Parathyroid adenoma (tissue), 2 donors: Measurements from ENCODE around the gene PI4KA.
"Not testable (repeated sequence)": the region's sequence is repeated elsewhere in the genome, so short reads cannot be mapped to it uniquely, and the experiment has no call there.

Source experiments
- H2AFZ ChIP-seq: fragments of 300-600 bp; sonication (generic); one replicate; pipeline ENCODE4 v1.7.0; 2017; ENCODE audit warnings: antibody characterized with exemption, mild to moderate bottlenecking
- H3K27ac ChIP-seq: fragments of 300-600 bp; sonication (generic); one replicate; pipeline ENCODE4 v1.7.0; 2017
- H3K27me3 ChIP-seq: fragments of 300-600 bp; sonication (generic); one replicate; pipeline ENCODE4 v1.7.0; 2017; ENCODE audit warnings: low read length; ENCODE audit not compliant: control insufficient read depth, insufficient read depth
- H3K36me3 ChIP-seq: fragments of 300-600 bp; sonication (generic); one replicate; pipeline ENCODE4 v1.7.0; 2017; ENCODE audit warnings: low read length; ENCODE audit not compliant: control insufficient read depth, insufficient read depth
- H3K4me1 ChIP-seq: fragments of 300-600 bp; sonication (generic); one replicate; pipeline ENCODE4 v1.7.0; 2017; ENCODE audit warnings: control low read depth
- H3K4me2 ChIP-seq: fragments of 300-600 bp; sonication (generic); one replicate; pipeline ENCODE4 v1.7.0; 2017; ENCODE audit warnings: low read length
- H3K4me3 ChIP-seq: fragments of 300-600 bp; sonication (generic); one replicate; pipeline ENCODE4 v1.7.0; 2017; ENCODE audit warnings: low read depth, low read length
- H3K79me2 ChIP-seq: fragments of 300-600 bp; sonication (generic); one replicate; pipeline ENCODE4 v1.7.0; 2017; ENCODE audit warnings: control low read depth
- H3K9ac ChIP-seq: fragments of 300-600 bp; sonication (generic); one replicate; pipeline ENCODE4 v1.7.0; 2017; ENCODE audit warnings: mild to moderate bottlenecking
- H3K9me3 ChIP-seq: fragments of 300-600 bp; sonication (generic); one replicate; pipeline ENCODE4 v1.7.0; 2017; ENCODE audit warnings: low read length; ENCODE audit not compliant: control insufficient read depth
- TF ChIP-seq, protein P1 (sequence below): fragments of 300-600 bp; sonication (generic); IDR thresholded peaks from one replicate; pipeline ENCODE4 v1.7.0; 2017; ENCODE audit warnings: antibody characterized with exemption, mild to moderate bottlenecking
- donor health status: primary hyperparathyroidism.

The PI4KA gene

DNA sequence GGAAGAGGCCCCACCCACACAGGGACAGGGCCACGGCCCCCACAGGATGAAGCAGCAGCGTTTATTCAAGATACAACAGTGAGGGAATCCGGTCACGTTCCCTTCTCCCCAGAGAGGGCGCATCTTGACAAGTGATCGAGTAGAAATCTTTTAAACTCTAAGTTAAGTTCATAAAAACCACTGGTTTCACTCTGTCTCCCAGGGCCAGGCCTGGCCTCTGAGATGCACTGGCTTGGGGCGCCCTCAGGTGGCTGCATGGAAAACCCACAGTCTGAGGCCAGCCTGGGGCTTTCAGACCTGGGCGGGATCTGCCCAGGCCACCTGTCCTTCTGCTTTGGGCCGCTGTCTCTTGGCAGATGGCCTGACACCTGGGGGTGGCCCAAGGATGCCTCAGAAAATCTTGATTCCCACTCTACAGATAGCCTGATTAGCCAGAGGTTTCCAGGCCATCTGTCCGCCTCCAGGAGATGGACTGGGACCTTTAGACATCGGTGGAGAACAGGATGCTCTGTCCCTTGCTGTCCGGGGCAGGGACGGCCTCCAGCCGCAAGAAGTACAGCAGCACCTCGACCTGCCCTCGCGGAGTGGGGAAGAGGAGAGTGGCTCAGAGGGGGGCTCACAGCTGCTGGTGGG is 161.0 kb downstream of the PI4KA start:
- TF ChIP-seq, protein P1, sequence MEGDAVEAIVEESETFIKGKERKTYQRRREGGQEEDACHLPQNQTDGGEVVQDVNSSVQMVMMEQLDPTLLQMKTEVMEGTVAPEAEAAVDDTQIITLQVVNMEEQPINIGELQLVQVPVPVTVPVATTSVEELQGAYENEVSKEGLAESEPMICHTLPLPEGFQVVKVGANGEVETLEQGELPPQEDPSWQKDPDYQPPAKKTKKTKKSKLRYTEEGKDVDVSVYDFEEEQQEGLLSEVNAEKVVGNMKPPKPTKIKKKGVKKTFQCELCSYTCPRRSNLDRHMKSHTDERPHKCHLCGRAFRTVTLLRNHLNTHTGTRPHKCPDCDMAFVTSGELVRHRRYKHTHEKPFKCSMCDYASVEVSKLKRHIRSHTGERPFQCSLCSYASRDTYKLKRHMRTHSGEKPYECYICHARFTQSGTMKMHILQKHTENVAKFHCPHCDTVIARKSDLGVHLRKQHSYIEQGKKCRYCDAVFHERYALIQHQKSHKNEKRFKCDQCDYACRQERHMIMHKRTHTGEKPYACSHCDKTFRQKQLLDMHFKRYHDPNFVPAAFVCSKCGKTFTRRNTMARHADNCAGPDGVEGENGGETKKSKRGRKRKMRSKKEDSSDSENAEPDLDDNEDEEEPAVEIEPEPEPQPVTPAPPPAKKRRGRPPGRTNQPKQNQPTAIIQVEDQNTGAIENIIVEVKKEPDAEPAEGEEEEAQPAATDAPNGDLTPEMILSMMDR = peak; percentile 17
- H3K4me3 ChIP-seq = not testable (repeated sequence)

DNA sequence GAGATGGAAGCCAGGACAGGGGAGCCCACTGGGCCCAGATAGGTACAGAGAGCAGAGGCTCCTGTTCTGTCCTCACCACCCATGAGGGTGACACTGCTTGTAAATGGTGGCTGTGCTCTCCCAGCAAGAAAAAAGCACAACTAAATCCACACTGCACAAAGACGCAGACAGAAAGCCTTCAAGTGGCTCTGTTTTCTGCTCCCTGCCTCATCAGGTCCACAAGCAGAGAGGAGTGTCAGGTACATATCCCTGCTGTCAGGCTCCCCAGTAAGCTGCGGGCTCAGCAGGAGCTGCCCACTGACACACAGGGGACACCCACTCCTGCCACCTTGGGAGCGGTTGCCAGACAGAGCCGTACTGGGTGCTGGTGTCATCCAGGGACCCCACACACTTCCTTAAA is 162.6 kb downstream of the PI4KA start:
- H3K9ac ChIP-seq, H3K36me3 ChIP-seq, H2AFZ ChIP-seq, H3K4me3 ChIP-seq, H3K79me2 ChIP-seq, H3K4me1 ChIP-seq, H3K27ac ChIP-seq, H3K27me3 ChIP-seq, H3K4me2 ChIP-seq, H3K9me3 ChIP-seq: not testable (repeated sequence)

More for the DNA sequence above, 161.0 kb downstream of the PI4KA start:
- not testable (repeated sequence) for H3K27me3 ChIP-seq, H3K9me3 ChIP-seq, H3K79me2 ChIP-seq, H3K27ac ChIP-seq, H3K9ac ChIP-seq, H3K36me3 ChIP-seq, H2AFZ ChIP-seq, H3K4me1 ChIP-seq
- peak overlapping the region; percentile 35 for H3K4me2 ChIP-seq

DNA sequence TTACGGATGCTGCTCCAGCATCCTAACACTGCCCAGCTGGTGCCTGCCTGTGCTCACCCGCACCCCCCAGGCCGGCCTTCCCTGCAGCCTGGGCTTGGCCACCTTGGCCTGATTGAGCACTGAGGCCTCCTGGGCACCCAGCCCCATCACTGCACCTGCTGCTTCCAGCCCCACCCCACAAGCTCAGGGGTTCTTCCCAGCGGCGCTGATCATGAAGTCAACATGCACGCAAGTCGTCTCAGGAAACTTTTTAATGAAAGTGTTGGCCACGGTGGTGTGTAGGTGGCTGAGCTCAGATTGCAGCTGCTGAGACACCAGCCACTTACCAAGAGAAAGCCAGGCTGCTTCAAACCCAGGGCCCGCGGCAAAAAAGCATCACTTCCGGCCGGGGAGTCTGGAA is 163.4 kb downstream of the PI4KA start:
- not testable (repeated sequence) for H3K4me1 ChIP-seq, H2AFZ ChIP-seq, H3K79me2 ChIP-seq, H3K9ac ChIP-seq, H3K27me3 ChIP-seq, H3K27ac ChIP-seq, H3K4me3 ChIP-seq, H3K9me3 ChIP-seq, H3K4me2 ChIP-seq, H3K36me3 ChIP-seq

DNA sequence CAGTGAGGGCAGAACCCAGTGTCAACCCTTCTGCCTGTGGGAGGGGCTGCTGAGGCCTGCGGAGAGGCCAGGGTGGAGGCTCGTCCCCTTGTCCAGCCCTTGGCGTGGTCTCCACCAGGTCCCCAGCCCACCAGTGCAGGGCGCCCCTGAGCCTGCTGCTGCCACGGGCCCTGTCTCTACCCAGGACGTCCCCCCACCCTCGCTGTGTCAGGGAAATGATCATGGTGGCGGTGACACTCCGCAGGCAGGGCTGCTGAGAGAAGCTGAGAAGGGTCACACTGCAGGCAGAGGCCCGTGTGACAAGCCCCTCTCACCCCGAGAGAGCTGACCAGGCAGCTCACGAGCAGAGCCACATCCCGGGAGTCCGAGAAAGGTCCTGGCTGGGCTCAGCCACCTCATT is 164.4 kb downstream of the PI4KA start:
- not testable (repeated sequence) for H3K9ac ChIP-seq

GRCh38 chr22:20692926-20693325 is 165.7 kb downstream of the PI4KA start:
- not testable (repeated sequence) for H3K9ac ChIP-seq, H3K4me3 ChIP-seq, H3K36me3 ChIP-seq, H3K27ac ChIP-seq, H3K79me2 ChIP-seq, H2AFZ ChIP-seq, H3K4me2 ChIP-seq, H3K4me1 ChIP-seq, H3K27me3 ChIP-seq, H3K9me3 ChIP-seq

More for the DNA sequence above, 164.4 kb downstream of the PI4KA start:
- H3K36me3 ChIP-seq, H3K27ac ChIP-seq, H3K4me2 ChIP-seq, H3K4me1 ChIP-seq, H3K4me3 ChIP-seq, H2AFZ ChIP-seq, H3K27me3 ChIP-seq, H3K79me2 ChIP-seq, H3K9me3 ChIP-seq: not testable (repeated sequence)

- not testable (repeated sequence) for H3K27ac ChIP-seq, H3K79me2 ChIP-seq, H3K9ac ChIP-seq, H3K36me3 ChIP-seq, H3K4me1 ChIP-seq, H3K4me2 ChIP-seq, H2AFZ ChIP-seq, H3K4me3 ChIP-seq, H3K27me3 ChIP-seq, H3K9me3 ChIP-seq
Measured at GRCh38 chr22:20690586-20691317, 167.9 kb downstream of the PI4KA start.

GRCh38 chr22:20687356-20688172 is 171.0 kb downstream of the PI4KA start:
- H3K36me3 ChIP-seq, H2AFZ ChIP-seq, H3K27me3 ChIP-seq, H3K27ac ChIP-seq, H3K4me2 ChIP-seq, H3K79me2 ChIP-seq, H3K9me3 ChIP-seq, H3K9ac ChIP-seq, H3K4me1 ChIP-seq, H3K4me3 ChIP-seq: not testable (repeated sequence)

- not testable (repeated sequence) for H3K79me2 ChIP-seq, H3K9me3 ChIP-seq, H3K4me2 ChIP-seq, H3K4me1 ChIP-seq, H3K27ac ChIP-seq, H3K9ac ChIP-seq, H2AFZ ChIP-seq, H3K4me3 ChIP-seq, H3K36me3 ChIP-seq, H3K27me3 ChIP-seq
Measured at GRCh38 chr22:20685764-20686163, 172.8 kb downstream of the PI4KA start.

- H3K4me3 ChIP-seq, H3K27me3 ChIP-seq, H3K9me3 ChIP-seq, H3K4me1 ChIP-seq, H3K9ac ChIP-seq, H2AFZ ChIP-seq, H3K79me2 ChIP-seq, H3K27ac ChIP-seq, H3K36me3 ChIP-seq, H3K4me2 ChIP-seq: not testable (repeated sequence)
Measured at GRCh38 chr22:20678792-20679435, 179.7 kb downstream of the PI4KA start.
